ENCODE measurements around the gene ABCC9.
"Not testable (repeated sequence)": the region's sequence is repeated elsewhere in the genome, so short reads cannot be mapped to it uniquely, and the experiment has no call there.

Gene ABCC9

GRCh38 chr12:21929972-21930371 is 11.3 kb downstream of the ABCC9 start:
- not testable (repeated sequence) for DNase-seq

DNA sequence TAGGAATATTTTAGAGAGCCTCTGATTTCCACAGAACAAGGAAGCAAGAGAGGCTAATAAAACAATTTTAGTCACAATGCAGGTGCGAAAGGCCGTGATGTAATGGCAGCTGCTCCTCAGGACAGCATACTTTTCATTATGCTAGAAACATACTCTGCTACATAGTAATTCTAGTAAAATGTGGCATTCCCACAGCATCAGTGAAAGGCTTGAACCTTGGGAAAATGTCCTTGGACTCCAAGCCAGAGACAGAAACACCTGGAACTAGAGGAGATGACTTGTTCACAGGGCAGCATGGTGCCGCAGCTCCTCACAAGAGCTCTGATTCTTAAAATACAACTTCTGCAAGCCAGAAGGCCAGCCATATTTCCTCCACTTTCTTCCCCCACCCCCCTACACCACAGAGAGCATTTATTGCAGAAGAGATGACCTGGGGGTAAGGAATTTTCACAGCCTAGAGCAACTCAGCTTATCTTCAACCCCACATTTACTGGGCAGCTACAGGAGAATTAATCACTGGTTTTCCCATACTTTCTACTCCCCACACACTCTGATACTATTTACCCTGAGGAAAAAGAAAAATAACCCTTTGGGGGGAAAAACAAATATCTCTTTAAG is 15.8 kb downstream of the ABCC9 start:
- DNase-seq = peak; percentile 57

- DNase-seq = no peak
Observed at GRCh38 chr12:21921436-21921835, 19.8 kb downstream of the ABCC9 start.

- DNase-seq = no peak
Observed at GRCh38 chr12:21918456-21918855, 22.8 kb downstream of the ABCC9 start.

GRCh38 chr12:21913823-21914222 is 27.4 kb downstream of the ABCC9 start:
- DNase-seq = no peak

GRCh38 chr12:21912318-21912717 is 28.9 kb downstream of the ABCC9 start:
- no peak for DNase-seq

GRCh38 chr12:21911832-21912231 is 29.4 kb downstream of the ABCC9 start:
- no peak for DNase-seq

GRCh38 chr12:21910657-21911056 is 30.6 kb downstream of the ABCC9 start:
- no peak for DNase-seq

- DNase-seq = no peak
Observed at GRCh38 chr12:21907948-21908837, 33.0 kb downstream of the ABCC9 start.

- DNase-seq = no peak
Observed at GRCh38 chr12:21906919-21907493, 34.2 kb downstream of the ABCC9 start.

DNA sequence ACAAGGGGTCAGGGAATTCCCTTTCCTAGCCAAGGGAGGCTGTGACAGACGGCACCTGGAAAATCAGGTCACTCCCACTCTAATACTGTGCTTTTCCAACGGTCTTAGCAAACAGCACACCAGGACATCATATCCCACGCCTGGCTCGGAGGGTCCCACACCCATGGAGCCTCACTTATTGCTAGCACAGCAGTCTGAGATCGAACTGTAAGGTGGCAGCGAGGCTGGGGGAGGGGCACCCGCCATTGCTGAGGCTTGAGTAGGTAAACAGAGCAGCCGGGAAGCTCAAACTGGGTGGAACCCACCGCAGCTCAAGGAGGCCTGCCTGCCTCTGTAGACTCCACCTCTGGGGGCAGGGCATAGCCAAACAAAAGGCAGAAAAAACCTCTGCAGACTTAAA is 41.7 kb downstream of the ABCC9 start:
- not testable (repeated sequence) for DNase-seq

DNA sequence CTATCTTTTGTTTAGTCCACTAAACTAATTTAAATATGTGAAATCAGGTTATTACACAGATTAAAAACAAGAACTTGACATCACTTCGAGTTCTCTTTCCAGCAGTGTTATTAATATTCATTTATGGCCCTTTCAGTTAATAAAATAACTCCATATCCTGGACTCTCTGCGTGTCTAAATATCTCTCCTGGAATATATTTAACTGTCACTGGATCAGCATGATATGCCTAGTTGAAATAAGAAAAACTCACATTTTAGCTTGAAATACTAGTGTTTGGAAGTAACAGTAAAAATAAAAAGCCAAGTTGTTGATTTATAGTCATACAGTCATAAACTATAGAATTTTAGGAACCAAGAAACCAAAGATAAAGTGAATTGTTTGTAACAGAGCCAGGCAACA is 45.6 kb downstream of the ABCC9 start:
- DNase-seq = no peak

- DNase-seq = no peak
Observed at GRCh38 chr12:21894792-21895595, 46.2 kb downstream of the ABCC9 start.

GRCh38 chr12:21893924-21894323 is 47.3 kb downstream of the ABCC9 start:
- DNase-seq = no peak

GRCh38 chr12:21892341-21892740 is 48.9 kb downstream of the ABCC9 start:
- no peak for DNase-seq

GRCh38 chr12:21891751-21892217 is 49.4 kb downstream of the ABCC9 start:
- no peak for DNase-seq

- no peak for DNase-seq
Observed at GRCh38 chr12:21888276-21888863, 52.9 kb downstream of the ABCC9 start.

DNA sequence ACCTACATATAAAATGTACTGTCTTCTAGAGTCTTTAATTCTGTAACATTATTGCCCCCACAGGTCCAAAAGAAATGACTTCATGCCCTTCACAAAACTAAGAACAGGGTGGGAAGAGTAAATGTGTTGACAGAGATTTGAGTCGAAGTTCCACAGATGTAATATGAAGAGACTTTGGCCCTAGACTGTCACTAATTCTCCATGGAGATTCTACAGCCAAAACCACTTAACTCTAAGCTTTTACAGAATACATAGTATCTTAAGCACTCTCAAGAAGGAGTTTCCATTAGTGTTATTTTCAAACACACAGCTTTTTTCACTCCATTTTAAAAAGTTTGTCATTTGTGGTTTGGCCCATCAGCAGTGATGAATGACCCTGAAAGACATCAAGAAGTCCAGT is 56.3 kb downstream of the ABCC9 start:
- no peak for DNase-seq

- no peak for DNase-seq
Observed at GRCh38 chr12:21882635-21883034, 58.6 kb downstream of the ABCC9 start.

DNA sequence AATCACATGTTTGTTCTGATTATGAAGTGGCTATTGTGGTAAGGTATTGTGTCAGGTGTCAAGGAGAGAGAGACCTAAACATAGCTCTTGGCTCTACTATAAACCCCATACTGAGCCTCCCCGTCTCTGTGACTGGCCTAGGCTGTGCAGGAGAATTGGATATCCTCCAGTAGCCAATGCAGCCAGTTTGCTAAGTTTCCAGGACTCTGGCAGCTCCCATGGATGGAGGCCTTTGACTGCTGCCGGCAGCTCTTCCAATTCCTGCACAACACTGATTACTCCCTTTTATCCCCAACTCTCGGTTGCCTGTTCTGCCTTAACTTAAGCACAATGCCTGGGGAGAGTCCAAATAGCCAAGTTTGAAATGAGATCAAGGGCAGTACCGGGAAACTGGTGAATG is 59.3 kb downstream of the ABCC9 start:
- DNase-seq = no peak

GRCh38 chr12:21879312-21879711 is 61.9 kb downstream of the ABCC9 start:
- DNase-seq = no peak

DNA sequence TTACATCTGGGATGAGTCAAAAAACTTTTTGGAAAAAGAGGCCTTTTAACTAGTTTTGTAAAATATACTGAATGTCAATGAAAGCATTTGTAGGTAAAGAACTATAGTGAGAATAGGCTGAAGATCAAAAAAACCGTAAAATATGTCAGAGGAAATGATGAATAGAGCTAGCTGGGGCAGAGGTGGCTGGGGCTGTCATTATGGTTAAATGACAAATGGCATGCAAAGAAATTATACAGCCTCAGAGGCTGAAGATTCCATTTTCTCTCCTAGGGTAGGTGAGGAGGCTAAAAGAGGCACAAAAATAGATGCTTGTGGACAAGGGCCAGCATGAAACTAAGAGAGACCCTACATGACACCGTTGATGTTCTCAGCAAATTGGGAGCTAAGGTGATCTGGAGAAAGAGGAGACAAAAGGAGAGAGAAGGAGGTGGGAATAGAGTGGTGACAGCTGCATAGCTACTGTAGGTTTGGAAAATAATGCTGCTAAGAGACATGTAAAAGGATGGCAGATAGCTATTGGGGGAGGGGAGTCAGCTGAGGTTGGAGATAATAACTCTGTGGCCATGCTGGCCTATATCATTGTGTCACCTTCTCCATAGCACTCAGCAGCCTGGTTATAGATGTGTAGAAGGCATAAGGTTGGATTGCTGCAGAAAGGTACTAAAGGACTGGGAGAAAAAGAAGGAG is 63.8 kb downstream of the ABCC9 start:
- no peak for DNase-seq

Measured in islet precursor cell (in vitro differentiated cells).